Dedifferentiated amniotic fluid mesenchymal stem cell (primary cell): Measurements from ENCODE around the gene EFNA4.
A peak's percentile ranks its signal among the peaks of the same experiment; 100 is the strongest.

Source experiments
- DNase-seq: peaks from one replicate; pipeline ENCODE4 v3.0.0-alpha.2; 2016; ENCODE audit errors: extremely low spot score

Gene EFNA4

DNA sequence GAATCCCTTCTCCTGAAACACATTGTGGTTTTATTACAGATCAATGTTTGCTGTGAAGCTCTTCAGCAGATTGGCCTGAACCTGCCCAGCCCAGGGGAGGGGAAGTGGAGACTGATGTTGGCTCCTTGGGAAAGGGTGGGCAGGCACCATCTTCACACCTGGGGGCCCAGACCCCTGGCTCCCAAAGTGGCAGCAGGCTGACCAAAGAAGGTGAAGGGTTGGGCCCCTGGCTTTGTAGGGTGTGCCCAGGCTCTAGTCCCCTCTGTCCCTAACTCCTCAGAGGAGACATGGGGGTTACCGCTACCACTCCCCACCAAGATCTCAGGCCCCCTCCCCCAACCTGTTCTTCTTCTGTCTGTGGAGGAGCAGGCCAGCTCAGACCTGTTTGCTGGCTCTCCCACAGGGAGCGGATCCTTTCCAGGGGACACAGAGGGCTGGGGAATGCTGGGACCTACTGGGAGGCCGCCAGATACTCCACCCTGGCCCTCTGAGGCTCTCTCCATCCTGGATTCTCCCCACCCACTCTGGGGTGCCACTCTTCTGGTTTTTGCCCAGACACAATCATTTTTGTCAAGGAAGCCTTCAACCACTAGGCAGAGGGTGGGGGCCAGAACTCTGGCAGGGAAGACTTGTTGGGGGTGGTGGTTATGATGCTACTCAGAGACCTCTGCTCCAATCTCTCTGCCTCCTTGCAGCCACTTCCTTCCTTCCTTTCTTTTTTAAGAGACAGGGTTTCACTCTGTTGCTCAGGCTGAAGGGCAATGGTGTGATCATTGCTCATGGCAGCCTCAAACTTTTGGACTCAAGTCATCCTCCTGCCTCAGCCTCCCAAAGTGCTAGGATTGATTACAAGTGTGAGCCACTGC is 10.1 kb downstream of the EFNA4 start:
- DNase-seq, result no peak

DNA sequence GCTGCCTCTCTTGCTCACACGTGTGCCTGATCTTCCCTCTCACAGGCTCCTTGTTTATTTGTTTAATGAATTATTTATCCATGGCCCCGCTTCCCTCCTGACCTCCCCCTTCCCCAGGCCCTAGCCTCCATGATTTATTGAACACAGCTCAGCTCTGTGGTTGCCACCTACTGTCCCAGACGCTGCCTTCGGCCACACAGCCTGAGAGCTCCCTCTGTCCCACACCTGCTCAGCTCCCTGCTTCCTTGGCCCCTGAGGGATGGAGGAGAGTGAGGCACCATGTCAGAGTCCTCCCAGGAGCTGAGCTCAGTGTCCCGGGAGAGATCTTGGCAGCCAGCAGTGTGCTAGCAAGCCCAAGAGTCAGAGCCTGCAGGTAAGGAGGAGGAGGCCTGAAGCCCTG is 12.0 kb downstream of the EFNA4 start:
- no peak for DNase-seq

GRCh38 chr1:155076371-155076770 is 12.8 kb downstream of the EFNA4 start:
- no peak for DNase-seq

GRCh38 chr1:155077346-155077745 is 13.8 kb downstream of the EFNA4 start:
- DNase-seq, result no peak

DNA sequence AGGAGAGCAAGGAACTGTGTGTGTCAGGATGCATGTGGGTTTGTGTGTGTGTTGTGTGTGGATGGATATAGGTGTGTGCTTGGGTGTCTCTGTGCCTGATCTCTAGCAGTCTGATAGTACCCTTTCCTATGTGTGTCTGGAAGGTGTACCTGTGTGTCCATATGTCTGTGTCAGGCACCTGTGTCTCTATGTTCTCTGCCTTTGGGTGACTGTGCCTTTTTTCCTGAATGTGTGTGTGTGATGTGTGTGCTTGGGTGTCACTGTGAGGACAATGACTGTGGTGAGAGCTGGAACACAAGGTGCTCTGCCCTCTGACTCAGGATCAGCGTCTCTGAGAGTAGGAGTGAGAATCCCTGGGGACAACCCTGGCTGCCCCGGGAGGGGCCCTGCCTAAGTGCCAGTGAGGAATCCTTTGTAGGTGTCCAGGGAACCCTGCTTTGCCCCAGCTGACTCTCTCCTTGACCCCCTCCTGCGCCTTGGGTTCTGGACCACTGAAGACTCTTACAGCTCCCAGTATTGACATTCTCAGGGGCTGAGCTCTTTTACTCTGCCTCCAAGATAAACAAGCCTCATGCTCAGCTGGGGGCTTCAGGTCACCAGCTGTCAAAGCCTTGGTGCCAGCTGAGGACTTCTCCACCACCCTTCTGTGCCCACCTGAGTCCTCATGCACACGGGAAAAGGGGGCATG is 14.4 kb downstream of the EFNA4 start:
- no peak for DNase-seq

- DNase-seq, result peak; percentile 17
These were observed 15.1 kb downstream of the EFNA4 start, which contains the start of gene EFNA3 for GRCh38 chr1:155078469-155079209. EFNA3 (plus strand) TSS chr1:155078837; CDS start chr1:155078942, 105 bp downstream.

- DNase-seq, result no peak
These were observed 15.6 kb downstream of the EFNA4 start for GRCh38 chr1:155079210-155079486.

DNA sequence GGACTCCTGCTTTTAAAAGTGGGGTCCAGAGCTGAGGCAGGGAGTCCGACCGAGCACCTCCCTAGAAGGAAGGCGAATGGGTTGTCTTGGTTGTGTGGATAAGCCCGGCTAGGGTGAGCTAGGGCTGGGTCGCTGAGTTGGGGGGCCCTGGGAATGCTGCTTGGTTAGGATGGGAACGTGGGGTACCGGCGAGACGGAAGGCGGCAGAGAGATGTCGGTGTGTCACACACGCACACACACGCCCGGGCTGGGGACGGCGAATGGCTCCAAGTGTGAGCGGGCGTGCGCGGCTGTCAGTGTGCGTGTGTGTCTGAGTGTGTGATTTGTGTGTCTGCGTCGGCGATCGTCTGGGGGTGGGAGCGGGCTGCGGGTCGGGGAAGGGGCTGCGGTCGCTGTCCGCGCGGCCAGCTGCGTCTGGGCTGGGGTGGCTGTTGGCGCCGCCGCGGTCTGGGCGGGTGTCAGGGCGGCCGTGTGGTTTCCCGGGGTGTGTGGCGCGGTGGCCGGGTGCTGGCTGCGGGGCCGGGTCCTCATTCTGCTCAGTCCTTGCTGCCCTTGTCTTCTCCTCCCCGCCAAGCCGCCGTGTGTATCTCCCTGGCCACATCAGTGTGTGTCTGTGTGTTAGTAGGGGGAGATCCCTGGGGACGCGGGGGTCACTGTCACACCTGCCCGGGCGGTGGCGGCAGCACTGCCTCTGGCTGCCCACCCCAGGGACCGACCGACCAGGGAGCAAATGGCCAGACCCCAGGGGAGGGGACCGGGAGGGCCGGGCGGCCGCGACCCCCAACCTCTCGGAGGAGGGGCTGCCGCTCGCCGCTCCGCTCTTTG is 16.2 kb downstream of the EFNA4 start:
- no peak for DNase-seq

DNA sequence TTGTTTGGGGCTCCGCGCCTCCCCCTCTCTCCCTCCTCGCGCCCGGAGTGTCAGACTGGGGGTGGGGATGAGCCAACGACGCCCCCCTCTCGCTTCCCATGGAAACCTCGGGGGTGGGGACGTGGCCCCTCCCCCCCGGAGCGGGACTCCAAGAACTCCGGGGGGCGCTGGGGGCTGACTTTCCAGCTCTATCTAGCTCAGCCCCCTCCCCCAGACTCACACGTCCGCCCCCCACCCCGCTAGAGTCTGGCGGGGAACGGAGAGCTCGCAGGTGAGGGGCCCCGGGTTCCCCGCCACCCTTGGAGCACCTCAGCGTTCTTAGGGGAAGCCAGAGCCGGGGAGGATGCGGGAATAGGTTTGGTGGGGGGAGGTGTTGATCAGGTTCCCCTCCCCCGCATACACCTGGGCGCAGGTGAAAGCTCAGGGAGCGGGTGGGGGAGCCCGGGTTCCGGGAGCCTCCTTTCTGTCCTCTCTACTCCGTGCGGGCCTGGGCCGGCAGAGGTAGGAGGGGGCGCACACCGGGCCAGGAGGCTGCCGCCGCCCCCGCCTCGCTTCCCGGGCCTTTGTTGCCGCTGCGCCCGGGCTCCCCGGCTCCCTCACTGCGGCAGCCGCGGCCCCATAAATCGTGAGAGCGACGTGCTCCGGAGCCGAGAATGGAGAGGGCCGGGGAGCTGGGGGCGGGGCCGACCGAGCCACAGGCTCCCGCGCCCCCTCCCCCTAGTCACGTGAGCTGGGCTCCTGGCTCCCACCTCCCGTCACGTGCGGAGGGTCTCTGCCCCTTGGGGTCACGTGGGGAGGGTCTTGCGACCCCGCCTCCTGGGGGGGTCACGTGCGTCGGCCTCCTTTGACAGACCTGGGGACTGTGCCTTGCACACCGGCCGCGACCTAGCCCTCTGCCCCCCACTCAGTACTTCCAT is 17.0 kb downstream of the EFNA4 start:
- DNase-seq, result no peak

DNA sequence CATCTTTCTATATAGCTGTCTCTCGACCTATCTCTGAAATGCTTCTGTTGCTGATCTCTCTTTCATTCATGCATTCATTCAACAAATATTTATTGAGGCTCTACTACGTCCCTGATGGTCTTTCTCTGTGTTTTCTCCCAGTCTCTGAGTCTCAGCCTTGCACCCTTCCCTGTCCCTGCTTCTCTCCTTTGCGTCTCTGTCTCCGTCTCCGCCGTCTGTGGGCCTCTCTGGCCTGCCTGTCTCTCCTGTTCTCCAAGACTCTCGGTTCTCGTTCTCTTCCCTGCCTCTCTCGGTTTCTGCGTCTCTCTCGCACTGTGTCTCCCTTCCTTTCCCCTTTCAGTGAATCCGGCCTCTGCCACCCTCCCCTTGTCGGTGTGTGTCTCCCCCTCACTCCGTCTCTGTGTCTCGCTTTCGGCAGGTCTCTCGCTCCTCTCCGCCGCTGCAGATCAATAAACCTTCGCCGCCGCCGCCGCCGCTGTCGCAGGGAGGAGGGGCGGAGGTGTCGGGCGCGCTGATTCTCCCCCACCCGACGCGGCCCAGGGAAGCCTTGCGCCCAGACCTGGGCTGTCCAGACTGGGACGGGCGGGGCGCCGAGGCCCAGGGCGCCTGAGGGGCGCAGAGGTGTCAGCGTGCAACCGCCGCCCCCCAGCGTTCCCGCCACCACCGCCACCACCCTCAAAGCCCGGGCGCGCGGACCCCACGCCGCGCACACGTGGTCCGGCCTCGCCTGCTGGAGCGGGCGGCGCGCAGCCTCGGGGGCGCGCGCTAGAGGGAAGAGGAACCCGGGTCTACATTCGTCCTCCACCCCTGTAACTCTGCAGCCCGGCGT is 18.1 kb downstream of the EFNA4 start:
- DNase-seq, result no peak

DNA sequence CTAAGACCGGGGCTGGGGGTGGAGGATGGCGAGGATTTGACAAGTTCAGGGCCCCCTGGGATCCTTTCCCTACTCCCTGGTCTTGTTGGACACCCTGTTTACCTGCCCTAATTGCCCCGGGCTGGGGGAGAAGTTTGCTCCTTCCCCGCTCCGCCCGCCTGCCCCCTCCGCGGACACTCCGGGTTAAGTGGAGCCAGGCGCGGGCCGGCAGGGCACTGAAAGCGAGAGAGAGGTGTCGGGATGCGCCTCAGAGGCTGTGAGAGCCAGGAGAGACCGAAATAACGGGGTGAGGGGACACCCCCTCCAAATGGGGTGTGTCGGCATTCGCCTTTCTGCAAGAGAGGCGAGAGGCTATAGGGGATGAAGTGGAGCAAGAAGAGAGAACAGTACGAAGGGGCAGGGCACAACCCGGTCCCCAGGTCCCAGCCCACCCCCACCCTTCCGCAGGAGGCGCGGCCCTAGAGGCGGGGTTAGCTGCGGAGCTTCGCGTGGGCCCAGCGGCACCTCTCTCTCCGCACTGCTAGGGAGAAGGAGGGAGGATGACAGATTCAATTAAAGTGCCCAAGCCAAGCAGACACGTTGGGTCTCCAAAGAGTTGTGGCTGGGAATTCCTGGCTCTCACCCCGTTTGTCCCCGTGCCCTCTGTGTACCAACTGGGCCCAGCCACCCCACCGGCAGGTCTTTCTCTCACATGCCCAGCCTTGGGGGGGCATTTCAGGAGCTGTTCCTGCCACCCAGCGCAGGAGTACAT is 18.9 kb downstream of the EFNA4 start:
- no peak for DNase-seq

DNA sequence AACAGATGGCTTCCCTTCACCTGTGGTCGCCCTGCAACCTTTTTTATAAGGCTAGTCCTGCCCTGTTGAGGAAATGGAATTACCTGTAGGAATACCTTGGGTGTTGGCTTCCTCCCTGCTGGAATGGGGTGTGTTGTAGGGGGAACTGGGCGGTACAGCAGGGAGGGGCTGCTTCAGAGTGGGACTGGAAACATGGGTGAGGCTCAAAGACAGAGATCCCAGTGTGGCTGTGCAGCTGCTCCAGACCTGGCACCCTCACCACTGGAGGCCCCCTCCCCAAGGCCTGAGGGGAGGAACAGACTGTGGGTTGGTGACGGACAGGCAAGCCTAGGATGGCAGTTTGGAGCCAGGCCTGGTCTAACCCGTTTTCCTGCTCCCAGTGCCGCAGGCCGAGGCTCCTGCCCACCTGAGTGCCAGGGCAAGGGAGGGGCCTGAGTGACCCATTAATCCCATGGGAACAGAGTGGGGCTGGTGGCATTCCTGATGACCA is 19.6 kb downstream of the EFNA4 start:
- DNase-seq, result no peak

DNA sequence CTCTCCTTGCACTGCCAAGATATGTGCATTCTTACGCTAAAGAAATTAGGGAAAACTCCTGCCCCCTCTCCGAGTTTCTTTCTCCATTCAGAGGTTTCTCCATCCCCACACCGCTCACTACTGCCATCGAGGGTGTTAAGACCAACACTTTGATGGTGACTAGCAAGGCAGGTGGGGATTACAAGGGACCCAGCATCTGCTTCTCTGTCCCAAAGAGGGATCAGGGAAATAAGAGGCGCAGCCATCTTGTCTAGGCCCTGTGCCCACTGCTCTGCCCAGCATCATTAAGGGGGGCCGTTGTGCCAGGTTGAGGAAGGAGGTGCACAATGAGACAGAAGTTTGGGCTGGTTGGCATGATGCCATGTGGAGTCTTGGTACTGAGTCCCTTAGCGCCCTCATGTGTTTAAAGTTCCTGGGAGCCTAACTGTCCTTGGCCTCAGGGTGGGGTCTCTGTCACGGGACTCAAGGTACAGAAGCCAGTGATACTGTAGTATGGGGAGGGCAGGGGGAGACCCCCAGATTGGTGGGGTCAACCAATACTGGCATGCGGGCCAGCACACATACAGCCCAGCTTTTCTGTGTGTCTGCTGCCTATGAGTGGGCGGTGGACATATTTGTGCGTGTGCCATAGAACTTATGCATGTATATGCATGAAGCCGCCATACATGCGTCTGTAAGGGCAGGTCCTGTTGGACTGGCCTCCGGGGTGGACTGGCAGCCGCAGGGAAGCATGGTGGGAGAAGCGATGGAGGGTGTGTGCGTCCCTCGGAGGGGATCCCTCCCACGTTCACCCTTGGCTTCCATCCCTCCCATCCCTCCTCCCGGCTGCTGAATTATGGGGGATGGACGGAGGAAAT is 20.6 kb downstream of the EFNA4 start:
- no peak for DNase-seq

GRCh38 chr1:155084722-155085503 is 21.4 kb downstream of the EFNA4 start:
- DNase-seq, result peak; percentile 95

DNA sequence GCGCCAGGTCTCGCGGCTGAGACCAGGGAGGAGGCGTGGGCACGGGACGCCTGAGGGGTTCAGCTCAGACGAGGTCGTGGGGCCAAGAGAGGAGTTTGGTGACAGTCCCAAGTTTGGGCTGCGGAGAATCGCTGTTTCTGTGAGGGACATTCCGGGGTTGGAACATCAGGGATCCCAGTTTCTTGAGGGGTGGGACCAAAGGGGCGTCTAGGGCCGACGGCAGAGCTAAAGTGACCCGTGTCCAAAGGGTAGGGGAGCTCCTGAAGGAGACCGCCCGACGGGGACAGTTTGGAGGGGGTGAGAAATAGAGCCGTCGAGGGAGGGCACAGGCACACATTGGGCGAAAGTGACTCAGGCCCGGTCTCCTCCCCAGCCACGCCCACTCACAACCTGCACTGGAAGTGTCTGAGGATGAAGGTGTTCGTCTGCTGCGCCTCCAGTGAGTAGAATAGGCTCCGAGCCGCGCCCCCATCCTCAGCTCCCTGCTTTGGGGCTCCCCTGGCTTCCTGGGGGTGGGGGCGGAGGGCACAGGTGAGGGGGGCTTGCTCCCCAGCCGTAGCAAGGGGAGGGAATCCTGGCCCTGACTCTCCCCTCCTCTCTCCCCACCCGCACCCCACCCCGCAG is 22.1 kb downstream of the EFNA4 start:
- DNase-seq, result no peak

GRCh38 chr1:155086128-155086741 is 22.7 kb downstream of the EFNA4 start:
- no peak for DNase-seq
